A673 (cell line): Measurements from ENCODE around the gene SLC6A20. TPM values are rescaled to one million over a fixed set of nuclear protein-coding genes. Genes with fewer than 3 reads are reported as not detected.

ENCODE experiments used
- BruUV-seq: library from RNA; stranded (reverse); fragments of 400-500 nt; replicated peaks from 2 replicates; lab custom pipeline; 2021; lab: Mats Ljungman, UMichigan
- CTCF ChIA-PET: fragments of 300-600 bp; sonication (Branson Sonifier 250); formaldehyde crosslinking; loops from one replicate; lab custom pipeline; 2022; ENCODE audit warnings: antibody characterized with exemption; lab: Charles Lee
- POLR2A ChIA-PET: fragments of 300-600 bp; sonication (Branson Sonifier 250); formaldehyde crosslinking; loops from one replicate; lab custom pipeline; 2022; ENCODE audit warnings: antibody characterized with exemption; ENCODE audit not compliant: low non-redundant PET; lab: Charles Lee
- DNase-seq: peaks from one replicate; pipeline ENCODE4 v3.0.0-alpha.2; 2015; ENCODE audit warnings: low spot score
- H3K27ac ChIP-seq: fragments of 200-600 bp; sonication (generic); 2 replicates; pipeline ENCODE4 v1.5.1; 2016; ENCODE audit warnings: mixed run types, low read depth, mild to moderate bottlenecking, mixed read lengths, antibody characterized with exemption, low read length; ENCODE audit not compliant: poor library complexity, severe bottlenecking
- H3K27me3 ChIP-seq: fragments of 200-600 bp; sonication (generic); replicated peaks from 2 replicates; pipeline ENCODE4 v1.6.1; 2017; ENCODE audit warnings: mixed run types, low read depth, mild to moderate bottlenecking, mixed read lengths, antibody characterized with exemption, low read length; ENCODE audit not compliant: insufficient read depth, poor library complexity
- H3K36me3 ChIP-seq: fragments of 200-600 bp; sonication (generic); 2 replicates; pipeline ENCODE4 v1.6.1; 2016; ENCODE audit warnings: mixed run types, mild to moderate bottlenecking, mixed read lengths, antibody characterized with exemption, low read length; ENCODE audit not compliant: insufficient read depth, poor library complexity, severe bottlenecking
- H3K4me1 ChIP-seq: fragments of 200-600 bp; sonication (generic); 2 replicates; pipeline ENCODE4 v1.6.1; 2017; ENCODE audit warnings: mixed run types, mild to moderate bottlenecking, mixed read lengths, antibody characterized with exemption, low read length; ENCODE audit not compliant: insufficient read depth, poor library complexity, severe bottlenecking
- H3K4me3 ChIP-seq: fragments of 200-600 bp; sonication (generic); 2 replicates; pipeline ENCODE4 v1.5.1; 2016; ENCODE audit warnings: low read depth, mixed run types, mild to moderate bottlenecking, mixed read lengths, low read length; ENCODE audit not compliant: poor library complexity, severe bottlenecking
- H3K9me3 ChIP-seq: fragments of 200-600 bp; sonication (generic); 2 replicates; pipeline ENCODE4 v1.6.1; 2016; ENCODE audit warnings: mixed run types, low read depth, mild to moderate bottlenecking, mixed read lengths, antibody characterized with exemption, low read length; ENCODE audit not compliant: poor library complexity, severe bottlenecking
- CTCF ChIP-seq: fragments of 300-800, 200-600 bp; sonication (generic); conservative IDR thresholded peaks from 2 replicates; pipeline ENCODE4 v1.5.1; 2017; ENCODE audit warnings: low read depth, mild to moderate bottlenecking, antibody characterized with exemption, low read length, moderate library complexity, mixed read lengths
- EZH2 ChIP-seq: fragments of 200-600 bp; sonication (generic); IDR thresholded peaks from 2 replicates; pipeline ENCODE4 v1.6.1; 2017; ENCODE audit warnings: borderline replicate concordance, low read depth, mild to moderate bottlenecking, mixed read lengths, antibody characterized with exemption, low read length; ENCODE audit not compliant: poor library complexity, severe bottlenecking
- intact Hi-C: fragments of 100-400 bp; cut with micrococcal nuclease; formaldehyde crosslinking; loops from one replicate; pipeline ENCODE4 v1.10.0; 2022; ENCODE audit not compliant: unreplicated experiment
- total RNA-seq: library from RNA; stranded (reverse); gene quantifications from 2 replicates; pipeline ENCODE4 v1.2.3, GENCODE V29; 2021

Gene SLC6A20
- total RNA-seq, 1 experiment from 2014 or later, result not detected

DNA sequence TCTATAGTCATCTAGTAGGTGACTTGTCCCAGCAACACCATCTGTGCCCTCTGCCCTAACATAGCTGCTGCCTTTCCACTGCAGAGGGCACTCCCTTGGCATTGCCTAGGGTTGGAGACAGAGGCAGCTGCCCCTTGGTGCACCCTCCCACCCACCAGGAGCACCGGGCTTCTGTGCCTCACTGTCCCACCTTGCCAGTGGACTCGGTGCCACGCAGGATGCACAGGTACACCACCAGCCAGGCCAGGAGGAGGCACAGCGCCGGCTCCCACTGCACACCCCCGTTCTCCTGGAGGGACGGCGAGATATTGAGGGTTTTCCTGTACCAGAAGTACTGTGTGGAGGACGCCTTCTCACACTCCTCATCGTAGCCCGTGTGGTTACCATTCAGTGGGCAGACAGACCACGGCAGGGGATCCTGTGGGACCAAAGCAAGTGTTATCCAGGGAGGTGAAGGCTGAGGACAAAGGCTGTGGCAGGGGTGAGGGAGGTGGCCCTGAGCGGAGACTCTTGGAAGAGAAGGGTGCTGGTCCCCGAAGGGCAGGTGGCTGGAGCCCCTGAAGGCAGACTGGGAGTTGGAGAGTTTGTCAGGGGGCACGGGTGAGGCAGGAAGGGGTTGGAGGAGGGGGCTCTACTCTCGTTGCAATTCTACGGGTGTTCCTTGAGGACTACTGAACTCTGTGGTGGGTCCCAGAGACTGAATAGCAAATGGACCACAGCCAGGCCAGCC is 20.6 kb downstream of the SLC6A20 start:
- no TSS peak for BruUV-seq
- Histone ChIP-seq H3K9me3 (no peaks in the 10 kb centered on the region), H3K27ac (no peak overlapping the region), H3K4me3 (no peak overlapping the region), H3K36me3 (no peaks in the 10 kb centered on the region), H3K4me1 (no peaks in the 10 kb centered on the region), H3K27me3 (no peaks in the 10 kb centered on the region)
- ChIA-PET CTCF (interaction anchor here (0.7 kb wide), 1 partner anchor 14 kb away, joined by 4 read pairs; no protein-coding TSS in a partner anchor), POLR2A (no interaction called here)
- intact Hi-C loops, result no loop called here
- TF ChIP-seq CTCF (no peak), EZH2 (no peak)
- no peak for DNase-seq

DNA sequence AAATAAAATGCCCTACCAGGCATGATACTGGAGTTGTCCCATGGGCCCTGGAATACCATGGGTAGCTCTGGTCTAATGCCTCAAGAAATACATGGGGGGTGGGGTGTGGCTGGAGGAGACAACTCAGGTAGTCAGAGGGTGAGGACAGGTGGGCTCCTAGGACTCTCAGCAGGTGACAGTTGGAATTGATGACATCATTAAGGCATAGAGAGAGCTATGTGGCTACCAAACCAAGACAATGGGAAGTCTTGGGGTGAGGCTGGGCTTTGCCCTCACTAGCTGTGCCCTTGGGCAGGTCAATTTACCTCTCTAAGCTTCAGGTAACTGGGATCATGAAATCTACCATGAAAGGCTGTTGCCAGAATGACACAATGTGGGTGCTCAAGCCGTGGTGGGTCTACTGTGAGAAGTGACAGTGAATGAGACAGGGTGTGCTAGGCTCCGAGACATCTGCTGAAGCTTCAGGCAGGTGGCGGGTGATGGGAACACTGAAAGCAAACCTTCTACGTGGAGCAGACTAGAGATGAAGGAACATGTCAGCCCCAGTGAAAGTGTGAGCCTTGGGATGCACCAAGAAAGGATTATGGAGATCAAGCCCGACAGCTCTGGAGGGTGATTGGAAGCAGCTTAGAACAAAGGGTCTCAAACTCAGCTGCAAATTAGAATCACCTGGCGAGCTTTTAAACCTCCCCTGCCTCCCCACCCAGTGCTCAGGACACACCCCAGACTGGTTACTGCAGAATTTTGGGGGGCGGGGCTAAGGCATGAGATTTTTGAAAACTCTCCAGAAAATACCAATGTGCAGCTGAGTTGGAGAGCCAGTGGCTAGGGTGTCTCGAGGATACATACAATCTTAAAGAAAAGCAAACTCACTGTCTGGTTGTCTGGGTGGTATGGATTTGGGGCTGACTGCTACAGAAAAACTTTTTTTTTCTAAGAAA is 21.5 kb downstream of the SLC6A20 start:
- BruUV-seq, result no TSS peak
- H3K9me3 ChIP-seq, result no peaks in the 10 kb centered on the region
- H3K27ac ChIP-seq, result no peak overlapping the region
- no peaks in the 10 kb centered on the region for H3K36me3 ChIP-seq
- ChIA-PET CTCF (interaction anchor here (0.7 kb wide), 1 partner anchor 14 kb away, joined by 4 read pairs; no protein-coding TSS in a partner anchor), POLR2A (no interaction called here)
- intact Hi-C loops, result no loop called here
- H3K4me3 ChIP-seq, result no peak overlapping the region
- no peaks in the 10 kb centered on the region for H3K27me3 ChIP-seq
- H3K4me1 ChIP-seq, result no peaks in the 10 kb centered on the region
- DNase-seq, result no peak
- no peak for TF ChIP-seq EZH2
- TF ChIP-seq CTCF, result no peak

DNA sequence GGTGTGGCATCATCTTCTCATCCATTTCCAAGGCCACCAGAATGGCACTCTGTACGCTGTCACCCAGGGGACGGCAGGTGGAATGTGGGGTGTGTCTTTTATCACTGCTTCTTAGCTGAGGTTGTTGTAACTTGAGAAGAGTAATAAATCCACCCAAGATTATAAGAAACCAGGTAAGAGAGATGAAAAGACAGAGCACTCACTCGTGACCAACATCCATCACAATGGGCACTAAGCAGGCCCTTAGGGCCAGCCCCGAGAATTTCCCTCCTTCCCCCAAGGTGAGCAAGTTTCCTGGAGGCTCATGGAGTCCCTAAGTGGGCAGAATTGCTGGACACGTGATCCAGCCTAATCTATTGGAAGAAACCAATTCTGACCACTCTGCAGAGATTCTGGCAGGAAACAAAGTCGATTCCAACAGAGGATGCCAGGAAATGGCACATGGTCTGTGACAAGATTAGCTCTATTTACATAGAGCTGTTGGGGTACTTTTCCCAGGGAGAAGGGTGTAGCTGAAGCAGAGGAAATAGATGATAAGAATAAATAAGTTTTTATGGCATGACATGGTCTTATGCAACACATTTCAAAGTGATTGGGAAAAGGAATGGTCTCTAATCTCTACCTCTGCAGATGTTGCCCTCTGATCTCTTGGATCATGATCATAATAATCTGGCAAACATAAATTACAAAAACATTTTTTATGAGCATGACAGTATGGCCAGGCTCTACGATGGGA is 22.5 kb downstream of the SLC6A20 start:
- CTCF ChIA-PET, result no interaction called here
- no TSS peak for BruUV-seq
- DNase-seq, result no peak

More for the DNA sequence above, 22.5 kb downstream of the SLC6A20 start:
- Histone ChIP-seq H3K36me3 (no peaks in the 10 kb centered on the region), H3K4me3 (no peak overlapping the region), H3K4me1 (no peaks in the 10 kb centered on the region), H3K9me3 (no peaks in the 10 kb centered on the region), H3K27ac (no peak overlapping the region), H3K27me3 (no peaks in the 10 kb centered on the region)
- POLR2A ChIA-PET, result no interaction called here
- TF ChIP-seq CTCF, result no peak
- no peak for TF ChIP-seq EZH2
- intact Hi-C loops, result no loop called here
